ENCODE data around the gene FAM3A. TPM values are rescaled to one million over a fixed set of nuclear protein-coding genes. Genes with fewer than 3 reads are reported as not detected.

Gene FAM3A
- total RNA-seq, 2 experiments from 2014 or later: 16.4 to 21.9 TPM

DNA sequence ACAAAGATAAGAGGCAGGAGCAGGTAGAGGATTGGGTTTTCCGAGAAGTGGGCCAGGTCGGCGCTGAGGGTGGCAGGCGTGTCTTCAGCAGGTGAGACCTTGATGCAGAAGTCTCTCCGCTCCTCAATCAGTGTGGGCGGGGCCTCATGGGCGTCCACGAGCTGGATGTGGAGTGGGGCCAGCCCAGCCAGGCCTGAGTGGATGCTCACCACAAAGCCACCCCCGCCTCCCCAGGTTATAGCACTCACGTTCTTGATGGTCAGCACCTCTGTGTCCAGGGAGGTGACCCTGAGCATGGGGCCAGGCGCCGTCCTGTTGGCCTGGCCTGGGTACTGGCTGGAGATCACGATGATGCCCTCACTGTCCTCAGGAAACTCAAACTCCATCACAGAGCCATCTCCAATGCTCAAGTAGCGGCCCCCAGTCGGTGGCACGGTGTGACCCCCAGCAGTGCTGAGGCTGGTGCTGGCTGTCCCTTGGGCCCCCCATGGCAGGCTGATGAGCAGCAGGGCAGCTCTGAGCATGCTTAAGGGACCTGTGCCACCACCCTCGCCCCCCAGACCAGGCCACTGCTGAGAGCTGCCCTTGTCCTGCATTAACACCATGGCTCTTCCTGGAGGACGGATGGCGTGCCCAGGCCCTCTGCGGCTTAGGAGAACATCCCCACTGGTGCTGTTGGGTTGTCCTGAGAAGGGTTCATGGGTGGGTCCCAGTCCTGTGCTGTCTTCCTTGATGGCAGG, 27.5 kb downstream of the FAM3A start:
- H4K20me1 ChIP-seq (ENCODE audit: insufficient read depth, low read length): no peaks in the 10 kb centered on the region
- intact Hi-C loops (cut with micrococcal nuclease; ENCODE audit: unreplicated experiment): loop anchor here (5.0 kb wide), 1 partner anchor 39 kb away; no protein-coding TSS in a partner anchor
- DNase-seq (ENCODE audit: low spot score): no peak
- no peaks in the 10 kb centered on the region for H3K9me2 ChIP-seq (ENCODE audit: insufficient read depth, low read length)
- H2AFZ ChIP-seq (ENCODE audit: low read length): no peak overlapping the region
- H3K4me1 ChIP-seq (ENCODE audit: insufficient read depth, low read length, poor library complexity, severe bottlenecking): peaks cover 36% of the 10 kb centered on the region
- no peak overlapping the region for H3K4me3 ChIP-seq (ENCODE audit: low read depth, low read length, poor library complexity, severe bottlenecking)
- POLR2A ChIA-PET: interaction anchor here (2.6 to 2.8 kb wide), 2 partner anchors 7 to 39 kb away, joined by 12 to 26 read pairs; no protein-coding TSS in a partner anchor
- no TSS peak for BruUV-seq (replicated peaks)
- TF ChIP-seq, protein P1, sequence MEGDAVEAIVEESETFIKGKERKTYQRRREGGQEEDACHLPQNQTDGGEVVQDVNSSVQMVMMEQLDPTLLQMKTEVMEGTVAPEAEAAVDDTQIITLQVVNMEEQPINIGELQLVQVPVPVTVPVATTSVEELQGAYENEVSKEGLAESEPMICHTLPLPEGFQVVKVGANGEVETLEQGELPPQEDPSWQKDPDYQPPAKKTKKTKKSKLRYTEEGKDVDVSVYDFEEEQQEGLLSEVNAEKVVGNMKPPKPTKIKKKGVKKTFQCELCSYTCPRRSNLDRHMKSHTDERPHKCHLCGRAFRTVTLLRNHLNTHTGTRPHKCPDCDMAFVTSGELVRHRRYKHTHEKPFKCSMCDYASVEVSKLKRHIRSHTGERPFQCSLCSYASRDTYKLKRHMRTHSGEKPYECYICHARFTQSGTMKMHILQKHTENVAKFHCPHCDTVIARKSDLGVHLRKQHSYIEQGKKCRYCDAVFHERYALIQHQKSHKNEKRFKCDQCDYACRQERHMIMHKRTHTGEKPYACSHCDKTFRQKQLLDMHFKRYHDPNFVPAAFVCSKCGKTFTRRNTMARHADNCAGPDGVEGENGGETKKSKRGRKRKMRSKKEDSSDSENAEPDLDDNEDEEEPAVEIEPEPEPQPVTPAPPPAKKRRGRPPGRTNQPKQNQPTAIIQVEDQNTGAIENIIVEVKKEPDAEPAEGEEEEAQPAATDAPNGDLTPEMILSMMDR (conservative IDR thresholded peaks at IDR 0.05; ENCODE audit: low read length): no peak
- TF ChIP-seq EZH2phosphoT487 (IDR thresholded peaks at IDR 0.05; ENCODE audit: borderline replicate concordance, low read depth, low read length): no peak
- no peaks in the 10 kb centered on the region for H3K9me3 ChIP-seq (ENCODE audit: low read length)
- H3K36me3 ChIP-seq (ENCODE audit: insufficient read depth, low read length): peaks cover 25% of the 10 kb centered on the region
- CTCF ChIA-PET (ENCODE audit: unreplicated experiment): no interaction called here
- H3K4me2 ChIP-seq (ENCODE audit: low read length): peak overlapping the region; percentile 98
- H3K79me2 ChIP-seq (ENCODE audit: insufficient read depth, low read depth, low read length): peaks cover 16% of the 10 kb centered on the region
- no peak overlapping the region for H3K27ac ChIP-seq (ENCODE audit: low read depth, low read length, poor library complexity, severe bottlenecking)

GRCh38 chrX:154487518-154488290, 28.3 kb downstream of the FAM3A start:
- Histone ChIP-seq H3K4me3 (ENCODE audit: low read depth, low read length, poor library complexity, severe bottlenecking) (peak overlapping the region; percentile 98), H3K4me1 (ENCODE audit: insufficient read depth, low read length, poor library complexity, severe bottlenecking) (peaks cover 43% of the 10 kb centered on the region), H3K27ac (ENCODE audit: low read depth, low read length, poor library complexity, severe bottlenecking) (no peak overlapping the region), H3K9me2 (ENCODE audit: insufficient read depth, low read length) (no peaks in the 10 kb centered on the region), H3K4me2 (ENCODE audit: low read length) (peak overlapping the region; percentile 83), H3K36me3 (ENCODE audit: insufficient read depth, low read length) (peaks cover 27% of the 10 kb centered on the region), H3K79me2 (ENCODE audit: insufficient read depth, low read depth, low read length) (peaks cover 16% of the 10 kb centered on the region), H4K20me1 (ENCODE audit: insufficient read depth, low read length) (no peaks in the 10 kb centered on the region), H2AFZ (ENCODE audit: low read length) (no peak overlapping the region), H3K9me3 (ENCODE audit: low read length) (no peaks in the 10 kb centered on the region)
- ChIA-PET CTCF (ENCODE audit: unreplicated experiment) (interaction anchor here (0.6 kb wide), 3 partner anchors 26 to 551 kb away, joined by 3 to 5 read pairs (median 3); partner anchors contain the start of gene TMEM187), POLR2A (interaction anchor here (0.5 to 1.0 kb wide), 3 partner anchors 11 to 61 kb away, joined by 3 to 4 read pairs (median 3); no protein-coding TSS in a partner anchor)
- DNase-seq (ENCODE audit: low spot score): no peak
- BruUV-seq (replicated peaks): no TSS peak
- no peak for TF ChIP-seq EZH2phosphoT487 (IDR thresholded peaks at IDR 0.05; ENCODE audit: borderline replicate concordance, low read depth, low read length)
- TF ChIP-seq, protein P1 (conservative IDR thresholded peaks at IDR 0.05; ENCODE audit: low read length): no peak
- intact Hi-C loops (cut with micrococcal nuclease; ENCODE audit: unreplicated experiment): loop anchor here (5.0 kb wide), 1 partner anchor 40 kb away; no protein-coding TSS in a partner anchor
